ENCODE measurements around the gene RXFP1.

RXFP1 gene

GRCh38 chr4:158609116-158609515, 87.4 kb downstream of the RXFP1 start:
- H4K20me1 ChIP-seq (ENCODE audit: low read depth, low read length) = no peaks in the 10 kb centered on the region
- H3K4me2 ChIP-seq (ENCODE audit: low read depth, low read length, poor library complexity, severe bottlenecking) = no peak overlapping the region
- no peaks in the 10 kb centered on the region for H3K27me3 ChIP-seq (ENCODE audit: low read length)
- no peaks in the 10 kb centered on the region for H3K9me2 ChIP-seq (replicated peaks; ENCODE audit: insufficient read depth, low read length)
- no peak overlapping the region for H3K4me3 ChIP-seq (ENCODE audit: insufficient read depth, low read length, poor library complexity, severe bottlenecking)
- no peaks in the 10 kb centered on the region for H3K79me2 ChIP-seq (ENCODE audit: insufficient read depth, low read length)
- H3K36me3 ChIP-seq (ENCODE audit: low read length) = no peaks in the 10 kb centered on the region
- H3K27ac ChIP-seq (ENCODE audit: low read depth, low read length) = no peak overlapping the region
- no peaks in the 10 kb centered on the region for H3K9me3 ChIP-seq (ENCODE audit: insufficient read depth, low read length)
- H3K9ac ChIP-seq (ENCODE audit: low read length) = no peak overlapping the region
- no peaks in the 10 kb centered on the region for H3F3A ChIP-seq (ENCODE audit: insufficient read depth)
- no peak for TF ChIP-seq CTCF (IDR thresholded peaks at IDR 0.05; ENCODE audit: insufficient read depth, low read length, poor library complexity, severe bottlenecking)
- TF ChIP-seq EZH2phosphoT487 (conservative IDR thresholded peaks at IDR 0.05; ENCODE audit: low read length) = no peak
- no peak overlapping the region for H2AFZ ChIP-seq (ENCODE audit: low read depth, low read length, severe bottlenecking)

- no peaks in the 10 kb centered on the region for H3K79me2 ChIP-seq (ENCODE audit: insufficient read depth, low read length)
- H3K27ac ChIP-seq (ENCODE audit: low read depth, low read length) = no peak overlapping the region
- no peak overlapping the region for H3K4me2 ChIP-seq (ENCODE audit: low read depth, low read length, poor library complexity, severe bottlenecking)
- H2AFZ ChIP-seq (ENCODE audit: low read depth, low read length, severe bottlenecking) = no peak overlapping the region
- H4K20me1 ChIP-seq (ENCODE audit: low read depth, low read length) = no peaks in the 10 kb centered on the region
- H3F3A ChIP-seq (ENCODE audit: insufficient read depth) = no peaks in the 10 kb centered on the region
- H3K9ac ChIP-seq (ENCODE audit: low read length) = no peak overlapping the region
- no peaks in the 10 kb centered on the region for H3K9me3 ChIP-seq (ENCODE audit: insufficient read depth, low read length)
- H3K4me3 ChIP-seq (ENCODE audit: insufficient read depth, low read length, poor library complexity, severe bottlenecking) = no peak overlapping the region
- no peaks in the 10 kb centered on the region for H3K36me3 ChIP-seq (ENCODE audit: low read length)
- TF ChIP-seq CTCF (IDR thresholded peaks at IDR 0.05; ENCODE audit: insufficient read depth, low read length, poor library complexity, severe bottlenecking) (no peak), EZH2phosphoT487 (conservative IDR thresholded peaks at IDR 0.05; ENCODE audit: low read length) (no peak)
- no peaks in the 10 kb centered on the region for H3K9me2 ChIP-seq (replicated peaks; ENCODE audit: insufficient read depth, low read length)
- no peaks in the 10 kb centered on the region for H3K27me3 ChIP-seq (ENCODE audit: low read length)
Measured at GRCh38 chr4:158610790-158611189, 89.1 kb downstream of the RXFP1 start.

DNA sequence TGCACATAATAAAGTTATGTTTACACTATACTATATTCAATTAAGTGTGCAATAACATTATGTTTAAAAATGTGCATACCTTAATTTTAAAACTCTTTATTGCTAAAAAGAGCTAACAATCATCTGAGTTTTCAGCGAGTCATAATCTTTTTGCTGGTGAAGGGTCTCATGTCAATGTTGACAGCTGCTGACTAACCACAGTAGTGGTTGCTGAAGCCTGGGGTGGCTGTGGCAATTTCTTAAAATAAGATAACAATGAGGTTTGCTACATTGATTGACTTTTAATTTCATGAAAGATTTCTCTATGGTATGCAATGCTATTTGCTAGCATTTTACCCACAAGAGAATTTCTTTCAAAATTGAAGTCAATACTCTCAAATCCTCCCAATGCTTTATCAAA, 91.4 kb downstream of the RXFP1 start:
- H3K9me2 ChIP-seq (replicated peaks; ENCODE audit: insufficient read depth, low read length) = no peaks in the 10 kb centered on the region
- H3K9ac ChIP-seq (ENCODE audit: low read length) = no peak overlapping the region
- H3K27ac ChIP-seq (ENCODE audit: low read depth, low read length) = no peak overlapping the region
- no peak overlapping the region for H3K4me3 ChIP-seq (ENCODE audit: insufficient read depth, low read length, poor library complexity, severe bottlenecking)
- H3K4me2 ChIP-seq (ENCODE audit: low read depth, low read length, poor library complexity, severe bottlenecking) = no peak overlapping the region
- no peaks in the 10 kb centered on the region for H3K9me3 ChIP-seq (ENCODE audit: insufficient read depth, low read length)
- H2AFZ ChIP-seq (ENCODE audit: low read depth, low read length, severe bottlenecking) = no peak overlapping the region
- H4K20me1 ChIP-seq (ENCODE audit: low read depth, low read length) = no peaks in the 10 kb centered on the region
- no peaks in the 10 kb centered on the region for H3K36me3 ChIP-seq (ENCODE audit: low read length)
- TF ChIP-seq EZH2phosphoT487 (conservative IDR thresholded peaks at IDR 0.05; ENCODE audit: low read length) = no peak
- H3K79me2 ChIP-seq (ENCODE audit: insufficient read depth, low read length) = no peaks in the 10 kb centered on the region
- H3K27me3 ChIP-seq (ENCODE audit: low read length) = no peaks in the 10 kb centered on the region
- H3F3A ChIP-seq (ENCODE audit: insufficient read depth) = no peaks in the 10 kb centered on the region

DNA sequence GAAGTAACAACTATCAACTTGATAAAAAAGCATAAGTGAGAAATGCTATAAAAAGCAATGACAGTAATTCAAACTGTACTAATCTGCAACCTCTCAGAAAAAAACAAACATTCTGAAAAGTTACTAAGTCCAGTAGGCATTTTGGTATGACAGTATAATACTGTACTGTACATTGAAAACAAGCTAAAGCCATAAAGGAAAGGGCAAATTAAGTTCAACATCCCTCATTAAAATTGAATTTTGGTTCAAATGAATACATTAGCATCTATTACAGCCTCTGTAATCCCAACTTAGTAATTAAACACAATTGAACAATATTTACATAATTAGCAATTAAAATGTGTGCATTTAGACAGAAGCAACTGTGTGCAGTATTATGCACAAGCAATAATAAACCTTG, 96.3 kb downstream of the RXFP1 start:
- Histone ChIP-seq H3F3A (ENCODE audit: insufficient read depth) (no peaks in the 10 kb centered on the region), H3K9ac (ENCODE audit: low read length) (no peak overlapping the region), H3K9me2 (replicated peaks; ENCODE audit: insufficient read depth, low read length) (no peaks in the 10 kb centered on the region), H3K4me2 (ENCODE audit: low read depth, low read length, poor library complexity, severe bottlenecking) (no peak overlapping the region), H2AFZ (ENCODE audit: low read depth, low read length, severe bottlenecking) (no peak overlapping the region), H3K27ac (ENCODE audit: low read depth, low read length) (no peak overlapping the region), H3K36me3 (ENCODE audit: low read length) (no peaks in the 10 kb centered on the region), H4K20me1 (ENCODE audit: low read depth, low read length) (no peaks in the 10 kb centered on the region), H3K27me3 (ENCODE audit: low read length) (no peaks in the 10 kb centered on the region), H3K79me2 (ENCODE audit: insufficient read depth, low read length) (no peaks in the 10 kb centered on the region), H3K4me3 (ENCODE audit: insufficient read depth, low read length, poor library complexity, severe bottlenecking) (no peak overlapping the region), H3K9me3 (ENCODE audit: insufficient read depth, low read length) (no peaks in the 10 kb centered on the region)
- TF ChIP-seq EZH2phosphoT487 (conservative IDR thresholded peaks at IDR 0.05; ENCODE audit: low read length) (no peak), CTCF (IDR thresholded peaks at IDR 0.05; ENCODE audit: insufficient read depth, low read length, poor library complexity, severe bottlenecking) (no peak)

All from SU-DHL-6 (cell line).